Prostate gland (tissue), 2 donors: Measurements from ENCODE around the gene TMSB4X.

Experiments
- POLR2A ChIP-seq: fragments of 450-650 bp; IDR thresholded peaks from one replicate; pipeline ENCODE4 v1.6.1; 2016; ENCODE audit warnings: antibody characterized with exemption, mild to moderate bottlenecking
- POLR2AphosphoS5 ChIP-seq: sonication (generic); formaldehyde crosslinking; IDR thresholded peaks from one replicate; pipeline ENCODE4 v1.6.1; 2017; ENCODE audit warnings: antibody characterized with exemption
- TF ChIP-seq, protein P1 (sequence below), 4 experiments: fragments of 200-600 bp in 2 of 4; fragments of 450-650 bp in 2 of 4; sonication (generic) in 2 of 4; IDR thresholded peaks; 1 replicate in 3 of 4; 2 replicates in 1 of 4; pipeline ENCODE4 v1.5.1; 2016 to 2019; ENCODE audit warnings: antibody characterized with exemption in 4 of 4, mild to moderate bottlenecking in 2 of 4, moderate library complexity in 2 of 4

DNA sequence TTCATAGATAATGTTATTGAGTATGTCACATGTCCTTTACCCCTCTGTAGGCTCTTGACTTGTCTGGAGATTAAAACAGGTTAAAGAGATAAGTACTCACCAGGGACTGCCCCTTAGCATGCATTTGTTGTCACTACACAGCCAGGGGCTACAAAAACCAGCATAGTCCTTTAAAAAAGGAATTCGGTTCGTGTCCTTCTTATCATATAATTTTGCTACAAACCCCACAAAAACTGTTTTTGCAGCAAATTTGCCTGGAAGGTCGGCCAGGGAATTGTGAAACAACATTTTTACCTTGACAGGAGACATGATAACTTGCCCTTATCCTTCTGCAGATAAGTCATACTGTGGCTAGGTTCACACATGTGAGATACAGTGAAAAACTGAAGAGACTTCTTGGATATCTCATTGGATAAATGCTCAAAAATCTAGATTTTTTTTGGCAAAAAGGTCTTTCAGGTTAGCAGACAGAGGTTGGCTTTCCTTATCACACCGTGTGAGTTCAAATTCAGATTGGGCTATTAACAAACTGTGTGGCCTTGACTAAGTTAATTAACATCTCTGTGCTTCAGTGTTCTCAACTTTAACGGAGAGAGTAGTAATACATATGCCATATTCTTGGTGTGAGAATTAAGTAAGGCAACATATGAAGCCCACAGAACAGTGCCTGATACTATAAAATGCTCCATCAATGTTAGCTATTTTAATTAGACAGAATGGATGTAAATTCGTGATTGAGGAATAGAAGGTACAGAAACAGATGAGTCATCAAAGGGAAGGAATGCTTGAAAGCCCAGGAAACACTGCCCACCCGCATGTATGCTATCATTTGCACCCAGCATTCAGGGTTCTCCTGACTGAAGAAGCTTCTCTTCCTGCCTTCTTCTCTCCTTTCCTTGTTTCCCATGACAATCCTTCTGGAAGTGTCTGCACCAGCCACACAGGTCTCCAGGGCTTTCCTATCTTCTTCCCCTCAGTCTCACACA, 39.5 kb downstream of the TMSB4X start:
- no peak for TF ChIP-seq POLR2A
- TF ChIP-seq, protein P1, sequence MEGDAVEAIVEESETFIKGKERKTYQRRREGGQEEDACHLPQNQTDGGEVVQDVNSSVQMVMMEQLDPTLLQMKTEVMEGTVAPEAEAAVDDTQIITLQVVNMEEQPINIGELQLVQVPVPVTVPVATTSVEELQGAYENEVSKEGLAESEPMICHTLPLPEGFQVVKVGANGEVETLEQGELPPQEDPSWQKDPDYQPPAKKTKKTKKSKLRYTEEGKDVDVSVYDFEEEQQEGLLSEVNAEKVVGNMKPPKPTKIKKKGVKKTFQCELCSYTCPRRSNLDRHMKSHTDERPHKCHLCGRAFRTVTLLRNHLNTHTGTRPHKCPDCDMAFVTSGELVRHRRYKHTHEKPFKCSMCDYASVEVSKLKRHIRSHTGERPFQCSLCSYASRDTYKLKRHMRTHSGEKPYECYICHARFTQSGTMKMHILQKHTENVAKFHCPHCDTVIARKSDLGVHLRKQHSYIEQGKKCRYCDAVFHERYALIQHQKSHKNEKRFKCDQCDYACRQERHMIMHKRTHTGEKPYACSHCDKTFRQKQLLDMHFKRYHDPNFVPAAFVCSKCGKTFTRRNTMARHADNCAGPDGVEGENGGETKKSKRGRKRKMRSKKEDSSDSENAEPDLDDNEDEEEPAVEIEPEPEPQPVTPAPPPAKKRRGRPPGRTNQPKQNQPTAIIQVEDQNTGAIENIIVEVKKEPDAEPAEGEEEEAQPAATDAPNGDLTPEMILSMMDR (IDR thresholded peaks at IDR 0.05): no peak
- TF ChIP-seq POLR2AphosphoS5: no peak
